ENCODE measurements around the gene ELFN2.

ELFN2 gene

DNA sequence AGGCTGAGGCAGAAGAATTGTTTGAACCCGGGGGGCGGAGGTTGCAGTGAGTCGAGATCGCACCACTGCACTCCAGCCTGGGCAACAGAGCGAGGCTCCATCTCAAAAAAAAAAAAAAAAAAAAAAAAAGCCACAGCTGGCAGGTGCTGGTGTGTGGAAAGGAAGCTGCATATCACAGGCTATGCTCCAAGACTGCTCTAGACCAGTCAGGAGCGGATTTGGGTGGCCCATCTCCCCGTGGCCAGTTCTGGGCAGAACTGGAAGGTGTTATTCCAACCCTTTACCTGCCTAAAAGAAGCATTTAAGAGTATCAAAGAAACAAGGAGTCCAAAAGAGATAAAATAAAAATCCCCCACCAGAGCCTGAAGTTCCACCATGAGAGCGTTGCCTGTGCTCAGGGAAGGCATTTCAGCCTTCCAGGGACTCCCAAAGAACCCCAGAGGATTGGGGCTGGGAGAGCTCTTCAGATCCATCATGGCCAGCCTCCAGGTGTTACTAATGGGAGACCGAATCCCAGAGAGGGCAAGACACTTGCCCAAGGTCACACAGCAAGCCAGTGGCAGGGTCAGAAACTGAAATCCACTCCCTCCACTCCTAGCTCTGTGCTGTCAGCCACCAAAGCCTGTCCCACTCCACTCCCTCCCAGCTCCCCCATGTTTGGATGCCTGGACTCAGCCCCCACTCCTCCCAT, 44.6 kb upstream of the ELFN2 start:
- no peak for TF ChIP-seq CEBPB (IDR thresholded peaks at IDR 0.05)
- no peak for TF ChIP-seq USF1 (IDR thresholded peaks at IDR 0.05)
- TF ChIP-seq CREB1 (IDR thresholded peaks at IDR 0.05; ENCODE audit: low read depth), result no peak
- TF ChIP-seq NFIC (IDR thresholded peaks at IDR 0.05), result no peak
- TF ChIP-seq FOXM1 (IDR thresholded peaks at IDR 0.05; ENCODE audit: borderline replicate concordance, low read depth), result no peak

DNA sequence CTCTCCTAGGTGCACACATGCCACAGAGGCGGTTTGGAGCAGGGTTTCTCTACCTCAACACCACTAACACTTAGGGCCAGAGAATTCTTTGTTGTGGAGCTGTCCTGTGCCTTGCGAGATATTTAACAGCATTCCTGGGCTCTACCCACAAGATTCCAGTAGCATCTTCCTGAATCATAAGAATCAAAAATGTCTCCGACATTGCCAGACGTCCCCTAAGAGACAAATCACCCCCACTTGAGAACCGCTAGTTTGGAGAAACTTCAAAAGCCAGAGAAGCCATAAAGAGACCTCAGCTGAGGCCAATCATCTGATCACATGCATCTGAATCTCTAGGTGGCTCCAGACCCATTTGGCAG, 42.8 kb upstream of the ELFN2 start:
- TF ChIP-seq CREB1 (IDR thresholded peaks at IDR 0.05; ENCODE audit: low read depth) (no peak), MAX (IDR thresholded peaks at IDR 0.05) (no peak), RAD21 (IDR thresholded peaks at IDR 0.05; ENCODE audit: low read depth) (no peak), TAF1 (IDR thresholded peaks at IDR 0.05; ENCODE audit: low read depth) (no peak), TEAD4 (IDR thresholded peaks at IDR 0.05) (no peak), USF1 (IDR thresholded peaks at IDR 0.05) (no peak), TCF12 (IDR thresholded peaks at IDR 0.05; ENCODE audit: low read depth) (no peak), NFIC (IDR thresholded peaks at IDR 0.05) (no peak), EP300 (IDR thresholded peaks at IDR 0.05; ENCODE audit: borderline replicate concordance) (no peak), CEBPB (IDR thresholded peaks at IDR 0.05) (no peak), YY1 (IDR thresholded peaks at IDR 0.05; ENCODE audit: low read depth) (no peak), ZBTB7A (IDR thresholded peaks at IDR 0.05; ENCODE audit: low read depth) (no peak)
- TF ChIP-seq, protein P1, sequence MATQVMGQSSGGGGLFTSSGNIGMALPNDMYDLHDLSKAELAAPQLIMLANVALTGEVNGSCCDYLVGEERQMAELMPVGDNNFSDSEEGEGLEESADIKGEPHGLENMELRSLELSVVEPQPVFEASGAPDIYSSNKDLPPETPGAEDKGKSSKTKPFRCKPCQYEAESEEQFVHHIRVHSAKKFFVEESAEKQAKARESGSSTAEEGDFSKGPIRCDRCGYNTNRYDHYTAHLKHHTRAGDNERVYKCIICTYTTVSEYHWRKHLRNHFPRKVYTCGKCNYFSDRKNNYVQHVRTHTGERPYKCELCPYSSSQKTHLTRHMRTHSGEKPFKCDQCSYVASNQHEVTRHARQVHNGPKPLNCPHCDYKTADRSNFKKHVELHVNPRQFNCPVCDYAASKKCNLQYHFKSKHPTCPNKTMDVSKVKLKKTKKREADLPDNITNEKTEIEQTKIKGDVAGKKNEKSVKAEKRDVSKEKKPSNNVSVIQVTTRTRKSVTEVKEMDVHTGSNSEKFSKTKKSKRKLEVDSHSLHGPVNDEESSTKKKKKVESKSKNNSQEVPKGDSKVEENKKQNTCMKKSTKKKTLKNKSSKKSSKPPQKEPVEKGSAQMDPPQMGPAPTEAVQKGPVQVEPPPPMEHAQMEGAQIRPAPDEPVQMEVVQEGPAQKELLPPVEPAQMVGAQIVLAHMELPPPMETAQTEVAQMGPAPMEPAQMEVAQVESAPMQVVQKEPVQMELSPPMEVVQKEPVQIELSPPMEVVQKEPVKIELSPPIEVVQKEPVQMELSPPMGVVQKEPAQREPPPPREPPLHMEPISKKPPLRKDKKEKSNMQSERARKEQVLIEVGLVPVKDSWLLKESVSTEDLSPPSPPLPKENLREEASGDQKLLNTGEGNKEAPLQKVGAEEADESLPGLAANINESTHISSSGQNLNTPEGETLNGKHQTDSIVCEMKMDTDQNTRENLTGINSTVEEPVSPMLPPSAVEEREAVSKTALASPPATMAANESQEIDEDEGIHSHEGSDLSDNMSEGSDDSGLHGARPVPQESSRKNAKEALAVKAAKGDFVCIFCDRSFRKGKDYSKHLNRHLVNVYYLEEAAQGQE (IDR thresholded peaks at IDR 0.05; ENCODE audit: low read depth), result no peak

- TF ChIP-seq CREB1 (IDR thresholded peaks at IDR 0.05; ENCODE audit: low read depth) (no peak), TEAD4 (IDR thresholded peaks at IDR 0.05) (no peak), TCF12 (IDR thresholded peaks at IDR 0.05; ENCODE audit: low read depth) (no peak), ZBTB7A (IDR thresholded peaks at IDR 0.05; ENCODE audit: low read depth) (no peak), RAD21 (IDR thresholded peaks at IDR 0.05; ENCODE audit: low read depth) (no peak), NFIC (IDR thresholded peaks at IDR 0.05) (no peak)
Observed at GRCh38 chr22:37469416-37470086, 42.3 kb upstream of the ELFN2 start.

GRCh38 chr22:37467391-37467955, 40.2 kb upstream of the ELFN2 start:
- no peak for TF ChIP-seq TEAD4 (IDR thresholded peaks at IDR 0.05)
- no peak for TF ChIP-seq TCF12 (IDR thresholded peaks at IDR 0.05; ENCODE audit: low read depth)
- TF ChIP-seq, protein P1 (IDR thresholded peaks at IDR 0.05; ENCODE audit: low read depth), result no peak
- no peak for TF ChIP-seq MAX (IDR thresholded peaks at IDR 0.05)
- no peak for TF ChIP-seq USF1 (IDR thresholded peaks at IDR 0.05)
- TF ChIP-seq NFIC (IDR thresholded peaks at IDR 0.05), result no peak
- TF ChIP-seq RAD21 (IDR thresholded peaks at IDR 0.05; ENCODE audit: low read depth), result no peak

DNA sequence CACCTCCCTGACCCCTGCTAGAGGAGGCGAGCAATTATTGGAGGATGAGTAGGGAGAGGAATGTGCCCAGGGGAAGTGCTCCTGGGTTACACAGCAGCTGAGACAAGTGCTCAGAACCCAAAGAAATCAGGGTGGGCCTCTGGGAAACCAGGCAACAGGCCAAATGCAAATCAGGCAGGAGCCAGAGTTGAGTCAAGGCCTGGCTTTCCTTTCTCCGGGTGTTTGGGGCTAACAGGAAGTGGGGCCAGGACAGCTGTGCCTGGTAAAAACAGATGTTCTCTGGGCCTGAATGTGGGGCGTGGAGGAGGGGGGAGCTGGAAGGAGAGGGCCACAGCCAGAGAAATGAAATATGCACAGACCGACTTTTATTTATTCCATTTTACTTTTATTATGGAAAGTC, 36.9 kb upstream of the ELFN2 start:
- TF ChIP-seq EP300 (IDR thresholded peaks at IDR 0.05; ENCODE audit: borderline replicate concordance) (no peak), USF1 (IDR thresholded peaks at IDR 0.05) (no peak), CREB1 (IDR thresholded peaks at IDR 0.05; ENCODE audit: low read depth) (no peak), RAD21 (IDR thresholded peaks at IDR 0.05; ENCODE audit: low read depth) (no peak), YY1 (IDR thresholded peaks at IDR 0.05; ENCODE audit: low read depth) (no peak), CEBPB (IDR thresholded peaks at IDR 0.05) (no peak), TAF1 (IDR thresholded peaks at IDR 0.05; ENCODE audit: low read depth) (no peak), NFIC (IDR thresholded peaks at IDR 0.05) (no peak), MAX (IDR thresholded peaks at IDR 0.05) (no peak)
- TF ChIP-seq, protein P1 (IDR thresholded peaks at IDR 0.05; ENCODE audit: low read depth), result no peak

All from Ishikawa (cell line).